Testis (tissue), 3 donors: ENCODE results near the gene NPR1. TPM values are rescaled to one million over a fixed set of nuclear protein-coding genes. Genes with fewer than 3 reads are reported as not detected.

ENCODE experiments used
- DNase-seq: peaks from one replicate; pipeline ENCODE4 v3.0.0-alpha.2; 2019
- H3K27ac ChIP-seq, 2 donors: fragments of 200-600 bp; sonication (generic); one replicate each; pipeline ENCODE4 v1.5.1; 2019
- H3K27me3 ChIP-seq: fragments of 200-600 bp; sonication (generic); one replicate; pipeline ENCODE4 v1.5.1; 2019
- H3K36me3 ChIP-seq: fragments of 200-600 bp; sonication (generic); one replicate; pipeline ENCODE4 v1.5.1; 2017; ENCODE audit warnings: low read depth; ENCODE audit errors: missing control alignments
- H3K4me1 ChIP-seq: fragments of 200-600 bp; sonication (generic); one replicate; pipeline ENCODE4 v1.5.1; 2019
- H3K4me3 ChIP-seq, 2 donors: fragments of 200-600 bp; sonication (generic); one replicate each; pipeline ENCODE4 v1.5.1; 2017 to 2019
- H3K9me3 ChIP-seq: fragments of 200-600 bp; sonication (generic); one replicate; pipeline ENCODE4 v1.5.1; 2017
- POLR2A ChIP-seq: fragments of 450-650 bp; IDR thresholded peaks from one replicate; pipeline ENCODE4 v1.6.1; 2017; ENCODE audit warnings: antibody characterized with exemption, mild to moderate bottlenecking, moderate library complexity
- WGBS, 2 donors: methylation state at CpG; one replicate each; pipeline ENCODE4 v1.1.5; 2018; 5-methylcytosine and 5-hydroxymethylcytosine counted together
- intact Hi-C: fragments of 100-400 bp; cut with DNase I; formaldehyde crosslinking; loops from one replicate; pipeline ENCODE4 v1.15.1; 2023; ENCODE audit warnings: low total_unique reads
- polyA plus RNA-seq: library from polyadenylated mRNA; stranded (reverse); fragments of 350-450 nt; fragmentation: Illumina TruSeq; extraction: RNeasy Lipid Tissue Mini Kit (QIAGEN cat#74804); gene quantifications from one replicate; pipeline ENCODE4 v1.2.3, GENCODE V29; 2014; ENCODE audit warnings: low read depth, low replicate concordance; ENCODE audit not compliant: insufficient read depth
- total RNA-seq, 2 donors: library from RNA; depleted of rRNA; stranded (reverse); fragments of >200 nt; gene quantifications; one replicate each; pipeline ENCODE4 v1.2.3, GENCODE V29; 2016
- TF ChIP-seq, protein P1 (sequence below), 3 experiments: fragments of 450-650 bp in 2 of 3; fragments of 200-600 bp in 1 of 3; sonication (generic) in 1 of 3; IDR thresholded peaks; one replicate each; pipeline ENCODE4 v1.5.1; 2016 to 2019; ENCODE audit warnings: antibody characterized with exemption in 3 of 3, mild to moderate bottlenecking in 2 of 3, moderate library complexity in 1 of 3

The NPR1 gene
- total and polyA plus RNA-seq, 3 donors from 2014 or later = 2.5 to 10.7 (median 4.3) TPM

DNA sequence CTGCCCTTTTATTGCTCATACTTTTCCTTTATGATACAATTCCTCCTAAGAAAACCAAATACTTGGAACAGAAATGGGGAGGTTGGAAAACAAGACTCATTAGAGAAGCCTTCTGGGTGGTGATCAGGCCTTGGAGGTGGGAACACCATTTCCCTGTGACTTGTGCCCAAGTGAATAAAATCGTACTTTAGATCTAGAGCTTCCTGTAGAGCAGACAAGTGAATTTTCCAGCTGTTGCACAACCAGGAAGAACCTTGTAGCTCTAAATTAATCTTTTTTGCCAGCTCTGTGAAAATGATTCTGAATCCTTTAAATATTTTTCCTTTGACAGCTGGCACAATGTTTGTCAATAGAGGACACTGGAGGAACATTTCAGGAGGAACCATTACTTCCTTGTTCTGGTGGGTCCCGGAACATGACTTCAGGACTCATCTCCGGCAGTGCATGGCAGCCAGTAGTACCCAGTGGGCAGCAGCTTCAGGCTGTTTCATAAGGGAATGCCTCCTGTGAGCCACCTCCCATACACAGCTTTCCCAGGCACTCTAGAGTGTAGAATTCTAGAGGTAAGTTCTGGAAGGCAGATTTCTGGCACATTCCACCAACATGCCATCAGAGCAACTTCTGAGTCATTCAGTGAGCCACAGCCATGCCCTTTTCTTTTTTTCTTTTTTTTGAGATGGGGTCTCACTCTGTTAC lies 25.5 kb upstream of the NPR1 start:
- H3K36me3 ChIP-seq = no peaks in the 10 kb centered on the region
- H3K27me3 ChIP-seq = no peaks in the 10 kb centered on the region
- intact Hi-C loops = no loop called here
- DNase-seq = no peak
- H3K27ac ChIP-seq = peak overlapping the region in 1 of 2 donors; percentile 1
- 67 to 68% methylated on average over 3 of the region's 3 CpGs for WGBS, 2 donors
- no peaks in the 10 kb centered on the region for H3K4me1 ChIP-seq
- no peaks in the 10 kb centered on the region for H3K9me3 ChIP-seq
- H3K4me3 ChIP-seq = no peak overlapping the region
- no peak for TF ChIP-seq POLR2A
- TF ChIP-seq, protein P1, sequence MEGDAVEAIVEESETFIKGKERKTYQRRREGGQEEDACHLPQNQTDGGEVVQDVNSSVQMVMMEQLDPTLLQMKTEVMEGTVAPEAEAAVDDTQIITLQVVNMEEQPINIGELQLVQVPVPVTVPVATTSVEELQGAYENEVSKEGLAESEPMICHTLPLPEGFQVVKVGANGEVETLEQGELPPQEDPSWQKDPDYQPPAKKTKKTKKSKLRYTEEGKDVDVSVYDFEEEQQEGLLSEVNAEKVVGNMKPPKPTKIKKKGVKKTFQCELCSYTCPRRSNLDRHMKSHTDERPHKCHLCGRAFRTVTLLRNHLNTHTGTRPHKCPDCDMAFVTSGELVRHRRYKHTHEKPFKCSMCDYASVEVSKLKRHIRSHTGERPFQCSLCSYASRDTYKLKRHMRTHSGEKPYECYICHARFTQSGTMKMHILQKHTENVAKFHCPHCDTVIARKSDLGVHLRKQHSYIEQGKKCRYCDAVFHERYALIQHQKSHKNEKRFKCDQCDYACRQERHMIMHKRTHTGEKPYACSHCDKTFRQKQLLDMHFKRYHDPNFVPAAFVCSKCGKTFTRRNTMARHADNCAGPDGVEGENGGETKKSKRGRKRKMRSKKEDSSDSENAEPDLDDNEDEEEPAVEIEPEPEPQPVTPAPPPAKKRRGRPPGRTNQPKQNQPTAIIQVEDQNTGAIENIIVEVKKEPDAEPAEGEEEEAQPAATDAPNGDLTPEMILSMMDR (IDR thresholded peaks at IDR 0.05) = no peak

DNA sequence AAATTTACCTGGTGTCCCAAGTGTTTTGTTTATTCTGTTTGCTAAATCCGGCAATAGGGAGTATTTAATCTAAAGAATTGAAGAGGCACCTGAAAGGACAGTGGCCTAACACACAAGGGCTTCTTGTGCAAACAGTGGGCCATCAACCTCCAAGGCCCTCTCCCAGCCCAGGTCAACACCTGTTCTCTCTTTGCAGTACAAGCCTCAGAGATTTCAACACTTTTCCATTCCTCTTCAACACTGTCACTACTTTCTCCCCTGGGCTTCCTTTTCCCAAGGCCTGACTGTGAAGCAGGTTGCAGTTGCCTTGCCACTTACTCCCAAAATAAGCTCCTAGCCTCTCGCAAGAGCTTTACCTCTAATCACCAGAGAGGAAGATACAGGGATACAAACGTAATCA lies 23.2 kb upstream of the NPR1 start:
- no peaks in the 10 kb centered on the region for H3K9me3 ChIP-seq
- WGBS, 2 donors = 89 to 92% methylated on average over 3 of the region's 3 CpGs
- H3K27ac ChIP-seq = no peak overlapping the region
- DNase-seq = no peak
- no peak overlapping the region for H3K4me3 ChIP-seq
- H3K36me3 ChIP-seq = no peaks in the 10 kb centered on the region
- no peaks in the 10 kb centered on the region for H3K27me3 ChIP-seq
- intact Hi-C loops = no loop called here
- TF ChIP-seq POLR2A = no peak
- TF ChIP-seq, protein P1 (IDR thresholded peaks at IDR 0.05) = no peak
- H3K4me1 ChIP-seq = peaks cover 5% of the 10 kb centered on the region

DNA sequence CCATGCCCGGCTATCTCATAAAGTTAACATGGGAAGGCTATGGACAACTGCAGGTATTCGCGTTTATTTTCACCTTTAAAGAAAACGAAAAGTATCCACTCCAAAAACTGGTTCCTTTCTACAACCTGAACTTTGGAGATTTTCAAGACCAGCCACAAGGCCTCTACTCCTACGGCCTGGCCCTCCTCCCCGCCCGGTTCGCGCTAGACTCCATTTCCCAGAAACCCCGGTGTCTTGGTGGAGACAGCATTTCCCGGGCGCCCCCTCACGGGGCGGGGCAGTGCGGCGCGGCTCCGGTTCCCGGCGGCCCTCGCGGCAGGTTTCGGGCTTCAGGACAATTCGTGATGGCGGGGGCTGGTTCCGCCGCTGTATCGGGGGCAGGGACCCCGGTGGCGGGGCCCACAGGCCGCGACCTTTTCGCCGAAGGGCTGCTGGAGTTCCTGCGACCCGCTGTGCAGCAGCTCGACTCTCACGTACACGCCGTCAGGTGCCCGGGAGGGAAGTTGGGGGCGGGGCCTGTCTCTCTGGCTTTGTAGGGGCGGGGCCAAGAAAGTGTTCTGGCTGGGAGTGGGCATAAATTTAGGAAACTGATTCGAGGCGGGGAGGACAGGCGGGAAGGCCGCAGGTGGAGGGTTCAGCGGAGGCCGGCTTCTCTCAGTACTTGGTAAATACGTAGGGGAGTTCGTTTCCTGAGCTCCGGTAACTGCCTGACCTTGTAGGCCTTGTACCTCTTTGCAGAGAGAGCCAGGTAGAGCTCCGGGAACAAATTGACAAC lies 19.9 kb upstream of the NPR1 start, which contains the start of gene SNAPIN:
Gene SNAPIN (plus strand): TSS at position 304 of the 775 bp plus-strand sequence. CDS start 41 bp downstream, at position 345.
- Histone ChIP-seq H3K27me3 (no peaks in the 10 kb centered on the region), H3K36me3 (no peaks in the 10 kb centered on the region), H3K27ac (peak within 1 kb of the TSS; percentile 98 to 99), H3K4me1 (peaks cover 5% of the 10 kb centered on the region), H3K4me3 (peak within 1 kb of the TSS; percentile 88 to 93), H3K9me3 (no peaks in the 10 kb centered on the region)
- peak; percentile 3 for TF ChIP-seq POLR2A
- TF ChIP-seq, protein P1 (IDR thresholded peaks at IDR 0.05) = peak; percentile 11 to 41 (median 20)
- peak; percentile 93 for DNase-seq
- WGBS, 2 donors = 2 to 4% methylated on average over 17 to 51 of the region's 53 CpGs
- intact Hi-C loops = no loop called here

DNA sequence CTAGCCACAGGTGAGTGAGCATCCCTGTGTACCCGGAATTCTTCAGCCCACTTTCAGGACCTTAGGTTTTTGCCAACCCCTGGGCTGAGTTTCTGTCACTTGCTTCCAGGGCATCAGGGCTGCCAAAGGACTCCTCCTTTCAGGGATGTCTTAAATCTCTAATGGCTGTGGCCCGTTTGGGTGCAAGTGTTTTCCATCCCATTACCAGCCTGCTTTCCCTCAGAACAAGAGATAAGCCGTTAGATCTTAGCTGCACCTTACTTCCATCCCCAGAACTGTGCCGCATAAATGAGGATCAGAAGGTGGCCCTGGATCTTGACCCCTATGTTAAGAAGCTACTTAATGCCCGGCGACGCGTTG lies 19.3 kb upstream of the NPR1 start:
- H3K36me3 ChIP-seq = no peaks in the 10 kb centered on the region
- intact Hi-C loops = no loop called here
- peaks cover 5% of the 10 kb centered on the region for H3K4me1 ChIP-seq
- 13 to 23% methylated on average over 8 of the region's 8 CpGs for WGBS, 2 donors
- H3K4me3 ChIP-seq = peak overlapping the region; percentile 88 to 93
- no peak for DNase-seq
- no peaks in the 10 kb centered on the region for H3K27me3 ChIP-seq
- TF ChIP-seq, protein P1 (IDR thresholded peaks at IDR 0.05) = no peak
- no peak for TF ChIP-seq POLR2A
- H3K27ac ChIP-seq = peak overlapping the region; percentile 98 to 99
- no peaks in the 10 kb centered on the region for H3K9me3 ChIP-seq
